ENCODE results near the gene VPS35.
A peak's percentile ranks its signal among the peaks of the same experiment; 100 is the strongest.
"Not testable (repeated sequence)": the region's sequence is repeated elsewhere in the genome, so short reads cannot be mapped to it uniquely, and the experiment has no call there.

The VPS35 gene

GRCh38 chr16:46650254-46650623 is 38.7 kb downstream of the VPS35 start:
- no peak for DNase-seq

GRCh38 chr16:46649588-46650253 is 39.3 kb downstream of the VPS35 start:
- DNase-seq, result no peak

DNA sequence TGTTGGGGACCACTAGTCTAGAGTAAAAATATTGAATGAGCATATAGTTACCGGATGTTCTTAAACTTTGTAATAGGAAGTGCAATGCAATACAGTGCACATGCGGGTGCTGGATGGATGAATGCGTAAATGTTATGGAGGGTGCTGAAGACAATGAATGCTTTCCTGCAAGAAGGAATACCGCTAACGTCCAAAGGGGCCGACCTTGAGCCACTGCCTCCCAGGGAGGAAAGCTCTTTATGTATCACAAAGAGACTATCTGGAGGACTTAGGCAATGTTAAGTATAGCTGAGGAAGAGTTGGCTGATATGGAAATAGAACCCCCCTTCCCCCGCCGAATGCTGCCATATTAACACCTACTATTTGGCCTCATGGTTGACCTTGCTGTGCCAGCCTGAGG is 40.3 kb downstream of the VPS35 start:
- no peak for DNase-seq

GRCh38 chr16:46638947-46639925 is 49.7 kb downstream of the VPS35 start:
- DNase-seq, result no peak

DNA sequence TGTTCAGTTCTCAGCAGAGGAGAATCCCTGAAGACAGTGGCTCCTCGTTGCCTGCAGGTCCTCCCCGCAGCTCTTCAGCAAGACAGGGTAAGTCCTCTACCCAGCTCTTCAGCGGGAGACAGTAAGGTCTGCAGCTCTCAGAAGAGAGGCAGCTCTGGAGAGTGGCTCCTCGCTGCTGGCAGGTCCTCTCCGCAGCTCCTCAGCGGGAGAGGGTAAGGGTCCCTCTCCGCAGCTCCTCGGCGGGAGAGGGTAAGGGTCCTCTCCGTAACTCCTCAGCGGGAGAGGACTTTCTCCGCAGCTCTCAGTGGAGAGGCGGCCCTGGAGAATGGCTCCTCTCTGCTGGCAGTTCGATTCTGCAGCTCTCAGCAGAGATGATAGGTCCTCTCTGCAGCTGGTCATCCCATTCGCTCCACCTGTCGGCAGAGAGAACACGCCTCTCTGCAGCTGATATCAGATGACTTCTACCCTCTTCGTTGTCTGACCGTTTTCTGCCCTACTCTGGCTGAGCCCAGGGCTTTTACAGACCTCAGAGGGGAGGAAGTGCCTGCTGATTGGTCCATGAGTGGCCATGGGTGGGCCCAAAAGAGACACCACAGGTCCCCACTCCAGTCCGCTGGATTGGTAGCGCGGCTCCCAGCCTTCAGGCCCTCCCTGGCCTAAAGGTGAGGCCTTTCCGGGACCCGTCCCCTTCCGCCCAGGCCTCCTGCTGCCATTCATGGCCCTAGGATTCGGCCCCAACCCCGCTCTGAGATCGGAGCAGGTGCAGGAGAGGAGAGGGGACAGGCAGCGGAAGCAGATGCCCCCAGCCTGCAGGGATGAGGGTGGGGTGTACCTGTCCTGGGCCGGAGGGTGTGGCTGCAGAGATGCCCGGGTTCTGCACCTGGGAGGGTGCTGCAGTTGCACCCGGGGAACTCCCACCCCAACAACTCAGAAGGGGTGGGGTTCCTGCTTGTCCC is 55.9 kb downstream of the VPS35 start:
- DNase-seq, result no peak

DNA sequence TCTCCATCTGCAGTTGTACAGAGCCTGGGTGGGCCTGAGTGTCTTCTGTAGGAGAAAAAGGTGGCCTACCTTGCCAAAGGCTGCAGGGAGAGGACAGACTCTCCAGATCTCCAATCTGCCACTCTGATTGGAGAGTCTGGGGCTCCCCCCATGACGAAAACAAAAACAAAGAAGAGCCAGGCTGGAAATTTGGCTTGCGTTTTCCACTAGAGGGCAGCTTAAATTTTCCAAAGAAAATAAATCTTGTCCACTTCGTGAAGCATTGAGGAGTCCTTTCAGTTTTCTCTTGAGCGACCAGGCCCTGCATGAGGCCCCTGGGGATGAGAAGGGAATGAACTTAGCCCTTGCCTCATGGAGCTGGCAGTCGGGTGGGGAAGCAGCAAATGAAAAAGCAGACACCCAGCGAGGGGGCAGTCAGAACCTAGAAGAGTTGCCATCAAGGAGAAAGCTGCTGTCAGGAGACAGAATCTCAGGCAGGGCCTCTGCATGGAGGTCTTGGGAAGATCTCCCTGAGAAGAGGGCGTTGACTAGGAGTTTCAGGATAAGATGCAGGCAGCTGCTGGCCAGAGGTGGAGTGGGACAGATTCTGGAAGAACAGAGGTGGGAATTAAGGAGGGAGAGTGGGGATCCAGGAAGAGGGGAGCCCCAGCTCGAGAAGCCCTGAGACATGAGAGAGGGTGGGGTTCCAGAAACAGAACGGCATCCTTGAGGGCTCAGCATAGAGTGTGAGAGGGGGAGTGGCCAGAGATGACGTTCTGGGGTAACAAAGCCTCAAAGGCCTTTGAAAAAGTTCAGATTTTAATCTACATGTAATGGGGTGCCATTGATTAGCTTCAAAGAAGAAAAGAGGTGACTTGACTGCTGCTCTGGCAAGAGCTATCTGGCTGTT is 59.4 kb downstream of the VPS35 start:
- peak; percentile 20 for DNase-seq

DNA sequence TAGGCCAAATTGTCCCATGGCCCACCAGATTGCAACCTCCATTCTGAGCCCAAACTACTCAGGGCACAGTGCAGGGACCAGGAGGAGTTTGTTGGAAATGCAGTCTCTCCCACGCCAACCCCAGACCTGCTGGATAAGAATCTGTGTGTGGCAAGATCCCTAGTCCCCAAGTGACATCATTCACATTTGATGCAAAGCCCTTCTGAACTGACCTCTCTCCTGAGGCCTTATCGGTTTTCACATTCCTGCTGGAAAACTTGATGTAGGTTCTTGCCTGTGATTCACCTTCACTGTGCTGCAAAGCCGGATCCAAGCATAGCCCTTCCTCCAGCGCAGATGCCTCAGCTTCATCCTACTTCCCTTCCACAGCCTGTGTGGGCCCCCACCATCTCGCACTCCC is 61.2 kb downstream of the VPS35 start:
- DNase-seq, result no peak

- not testable (repeated sequence) for DNase-seq
These were observed 62.3 kb downstream of the VPS35 start for GRCh38 chr16:46626681-46627080.

GRCh38 chr16:46624862-46625261 is 64.1 kb downstream of the VPS35 start:
- DNase-seq, result not testable (repeated sequence)

GRCh38 chr16:46623707-46624106 is 65.3 kb downstream of the VPS35 start:
- DNase-seq, result not testable (repeated sequence)

DNA sequence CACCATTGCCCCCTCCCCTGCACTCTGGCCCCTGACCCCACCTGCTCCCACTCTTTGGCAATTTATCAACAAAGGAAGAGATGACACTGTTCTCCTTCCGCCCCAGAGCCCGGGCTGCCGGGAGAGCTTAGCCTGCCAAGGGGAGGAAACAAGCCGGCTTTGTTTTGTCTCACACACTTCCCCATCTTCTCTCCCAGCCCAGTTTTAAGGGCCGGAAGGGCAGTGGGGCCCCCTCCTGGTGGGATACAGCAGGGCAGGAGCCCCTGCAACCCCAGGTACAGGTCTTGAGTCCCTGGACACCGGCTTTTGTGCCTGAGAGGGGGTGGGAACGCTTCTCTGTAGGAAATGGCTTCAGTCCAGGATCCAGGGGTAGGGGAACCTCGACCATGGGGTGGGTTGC is 65.7 kb downstream of the VPS35 start:
- DNase-seq, result not testable (repeated sequence)

DNA sequence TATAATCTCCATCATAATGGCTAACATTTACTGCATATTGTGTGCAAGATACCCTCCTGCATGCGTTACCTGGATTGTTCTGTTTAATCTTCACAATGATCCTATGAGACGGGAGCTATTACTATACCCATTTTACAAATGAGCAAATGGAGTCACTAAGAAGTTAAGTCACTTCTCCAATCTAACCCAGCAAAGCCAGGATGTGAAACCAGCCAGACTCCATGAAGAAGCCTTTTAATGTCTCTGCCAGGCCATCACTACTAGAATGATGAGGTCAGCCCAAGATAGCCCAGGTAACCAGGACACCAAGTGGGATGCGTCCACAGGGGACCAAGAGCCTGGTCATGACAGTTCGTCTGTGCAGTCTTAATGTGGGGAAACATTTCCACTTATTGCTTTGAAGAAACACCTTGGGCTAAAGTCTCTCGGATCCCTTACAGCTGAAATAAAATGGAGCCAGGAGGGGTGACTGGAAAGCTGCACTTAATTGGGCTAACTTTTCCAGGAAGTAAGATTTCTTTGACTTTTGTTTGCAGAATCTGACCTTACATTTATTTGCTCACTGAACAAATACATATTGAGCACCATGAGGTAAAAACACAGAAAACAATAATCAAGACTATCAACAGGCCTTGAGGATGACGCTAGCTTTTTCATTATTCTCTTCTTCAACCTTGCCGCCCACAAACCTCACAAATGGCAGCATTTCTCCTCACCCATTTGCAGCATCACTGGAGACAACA is 66.9 kb downstream of the VPS35 start:
- DNase-seq, result no peak

- DNase-seq, result peak; percentile 91
These were observed 67.7 kb downstream of the VPS35 start, which contains the start of gene SHCBP1 for GRCh38 chr16:46621006-46621933. TSS of gene SHCBP1 (minus strand) at chr16:46621379. CDS start at chr16:46621359, 20 bp downstream.

GRCh38 chr16:46620266-46621005 is 68.5 kb downstream of the VPS35 start:
- DNase-seq, result peak; percentile 63

- no peak for DNase-seq
These were observed 70.5 kb downstream of the VPS35 start for GRCh38 chr16:46618516-46618915.

DNA sequence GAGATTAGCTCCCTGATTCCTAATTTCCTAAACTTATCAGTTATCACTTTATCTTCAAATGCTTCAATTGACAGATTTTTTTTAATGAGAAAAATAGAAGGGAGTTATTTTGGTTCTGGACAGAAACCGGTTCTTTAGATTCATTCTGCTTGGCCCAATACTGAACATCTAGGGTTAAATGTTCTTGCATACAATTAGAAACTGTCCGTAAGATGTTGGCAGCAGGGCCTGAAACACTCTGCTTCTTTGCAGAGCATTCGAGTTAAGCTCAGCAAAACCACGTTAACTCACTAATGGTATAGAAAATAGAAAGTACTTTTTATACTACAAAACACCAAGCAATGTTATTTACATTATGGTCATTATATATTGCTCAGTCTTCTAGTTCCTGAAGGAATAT is 75.0 kb downstream of the VPS35 start:
- DNase-seq, result no peak

DNA sequence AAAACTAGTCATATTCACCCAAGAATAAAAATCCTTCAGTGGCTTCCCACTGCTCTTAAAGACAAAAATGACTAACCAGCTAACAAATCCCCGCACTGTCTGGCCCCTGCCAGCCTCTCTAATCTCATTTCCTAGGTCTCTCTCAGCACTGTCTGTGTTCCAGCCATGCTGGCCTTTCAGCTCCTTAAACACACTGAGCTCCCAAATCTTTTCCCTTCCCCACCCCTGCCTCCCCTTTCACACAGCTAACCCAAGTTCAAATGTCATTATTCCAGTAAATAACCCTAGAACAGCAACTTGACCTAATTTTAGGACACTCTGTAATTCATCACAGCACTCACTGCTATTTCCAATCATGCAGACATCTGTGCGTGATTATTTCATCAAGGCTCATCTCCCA is 75.6 kb downstream of the VPS35 start:
- no peak for DNase-seq

DNA sequence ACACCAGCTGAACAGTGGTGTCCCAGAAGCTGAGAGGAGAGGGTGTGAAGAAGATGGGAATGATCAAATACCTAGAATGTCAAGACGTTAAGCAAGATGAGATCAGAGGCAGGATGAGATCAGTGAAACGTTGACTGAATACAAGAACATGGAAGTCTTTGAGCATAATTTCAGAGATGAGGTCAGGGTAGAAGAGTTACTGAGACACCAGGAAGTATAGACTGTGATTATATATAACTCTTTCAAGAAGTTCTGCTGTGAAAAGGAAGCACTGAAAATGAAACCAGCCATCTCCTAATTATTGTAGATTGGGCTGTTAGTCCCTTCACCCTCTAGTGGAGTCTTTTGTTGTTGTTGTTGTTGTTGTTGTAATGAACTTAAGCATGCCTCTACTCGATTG is 76.9 kb downstream of the VPS35 start:
- DNase-seq, result no peak

DNA sequence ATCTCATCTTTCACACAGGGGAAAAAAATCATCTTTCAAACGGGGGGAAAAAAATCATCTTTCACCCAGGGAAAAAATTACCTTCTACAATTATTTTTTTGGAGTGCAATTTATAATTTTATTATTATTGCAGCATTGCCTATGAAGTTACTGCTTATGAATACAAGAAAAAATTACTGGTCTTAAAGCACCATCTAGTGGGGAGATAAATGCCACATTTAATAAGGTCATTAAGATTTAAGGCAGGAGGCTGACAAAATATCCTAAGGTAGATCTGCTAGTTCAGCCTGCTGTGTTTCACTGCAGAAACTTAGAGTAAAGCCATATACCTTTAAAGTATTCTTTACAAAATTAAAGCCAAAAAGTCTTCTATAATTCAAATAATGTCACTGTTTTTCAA is 81.4 kb downstream of the VPS35 start:
- peak; percentile 78 for DNase-seq

All from hematopoietic multipotent progenitor cell treated with erythropoietin and hydrocortisone succinate and interleukin-3 and kit ligand, for 8 days (in vitro differentiated cells).